B cell (primary cell): ENCODE results near the gene KDM5A. TPM values are rescaled to one million over a fixed set of nuclear protein-coding genes. Genes with fewer than 3 reads are reported as not detected.

Experiments used
- ATAC-seq: fragments of 200-7000 bp; cut with Tn5 transposase; one replicate; pipeline ENCODE4 v1.10.0; 2021; ENCODE audit warnings: low read depth, mild to moderate bottlenecking, moderate number of reproducible peaks, moderate library complexity
- CTCF ChIA-PET: fragments of 350-600 bp; sonication (Branson Sonifier 250); formaldehyde crosslinking; loops from one replicate; lab custom pipeline; 2021; ENCODE audit warnings: antibody characterized with exemption, inconsistent platforms; lab: Charles Lee
- POLR2A ChIA-PET: fragments of 350-600 bp; sonication (Branson Sonifier 250); formaldehyde crosslinking; loops from one replicate; lab custom pipeline; 2021; ENCODE audit warnings: antibody characterized with exemption; lab: Charles Lee
- DNase-seq: peaks from one replicate; pipeline ENCODE4 v3.0.0; 2013
- H2AFZ ChIP-seq: 2 replicates; pipeline ENCODE4 v1.6.1; 2012; ENCODE audit warnings: mild to moderate bottlenecking, low read depth, low read length; ENCODE audit not compliant: insufficient read depth, poor library complexity, severe bottlenecking
- H3K27ac ChIP-seq, 2 donors: 1 replicate in 1 of 2; 2 replicates in 1 of 2; pipeline ENCODE4 v1.5.1; 2012 to 2013; ENCODE audit warnings: low read length in 2 of 2, mild to moderate bottlenecking in 2 of 2, moderate library complexity in 1 of 2
- H3K27me3 ChIP-seq, 4 experiments: fragments of 200-600 bp in 1 of 4; sonication (generic) in 1 of 4; replicated peaks in 1 of 4; 1 replicate in 2 of 4; 2 replicates in 2 of 4; pipeline versions ENCODE4 v1.6.1 to v1.7.0; 2013 to 2016; ENCODE audit warnings: low read length in 3 of 4, mild to moderate bottlenecking in 2 of 4, mixed read lengths in 1 of 4, moderate library complexity in 1 of 4; ENCODE audit not compliant: insufficient read depth in 4 of 4, control insufficient read depth in 3 of 4; ENCODE audit errors: control extremely low read depth in 1 of 4
- H3K36me3 ChIP-seq, 2 experiments: replicated peaks in 1 of 2; 1 replicate in 1 of 2; 2 replicates in 1 of 2; pipeline versions ENCODE4 v1.6.1 to v1.7.1; 2013; ENCODE audit warnings: low read length in 1 of 2; ENCODE audit not compliant: insufficient read depth in 2 of 2, control insufficient read depth in 1 of 2; ENCODE audit errors: control extremely low read depth in 1 of 2, extremely low read depth in 1 of 2
- H3K4me1 ChIP-seq, 2 donors: fragments of 200-600 bp in 1 of 2; sonication (generic) in 1 of 2; 1 replicate in 1 of 2; 2 replicates in 1 of 2; pipeline versions ENCODE4 v1.5.1 to v1.6.1; 2013 to 2017; ENCODE audit warnings: low read length in 2 of 2; ENCODE audit not compliant: control insufficient read depth in 2 of 2, insufficient read depth in 2 of 2
- H3K4me2 ChIP-seq: replicated peaks from 2 replicates; pipeline ENCODE3; 2012; ENCODE audit warnings: mild to moderate bottlenecking, low read depth, low read length; ENCODE audit not compliant: poor library complexity, severe bottlenecking
- H3K4me3 ChIP-seq, 5 experiments: fragments of 200-600 bp in 1 of 5; sonication (generic) in 1 of 5; 1 replicate in 3 of 5; 2 replicates in 2 of 5; pipeline versions ENCODE4 v1.5.1 to v1.7.0; 2011 to 2016; ENCODE audit warnings: low read length in 4 of 5, mild to moderate bottlenecking in 4 of 5, low read depth in 2 of 5, control low read depth in 1 of 5, moderate library complexity in 1 of 5; ENCODE audit not compliant: insufficient read depth in 1 of 5; ENCODE audit errors: control extremely low read depth in 1 of 5, extremely low read depth in 1 of 5
- H3K79me2 ChIP-seq: fragments of 200-600 bp; sonication (generic); one replicate; pipeline ENCODE4 v1.6.0; 2016; ENCODE audit warnings: low read length; ENCODE audit not compliant: control insufficient read depth, insufficient read depth
- H3K9ac ChIP-seq: fragments of 200-600 bp; sonication (generic); 2 replicates; pipeline ENCODE4 v1.6.1; 2017; ENCODE audit warnings: mild to moderate bottlenecking, low read length, moderate library complexity
- H3K9me3 ChIP-seq, 3 donors: one replicate each; pipeline versions ENCODE4 v1.6.1 to v1.7.1; 2013; ENCODE audit warnings: low read length in 2 of 3; ENCODE audit not compliant: control insufficient read depth in 2 of 3, insufficient read depth in 1 of 3; ENCODE audit errors: control extremely low read depth in 1 of 3
- H4K20me1 ChIP-seq: 2 replicates; pipeline ENCODE4 v1.6.0; 2012; ENCODE audit warnings: mild to moderate bottlenecking, low read length; ENCODE audit not compliant: insufficient read depth, control insufficient read depth, poor library complexity, severe bottlenecking
- H3K27ac Mint-ChIP-seq: one replicate; pipeline ENCODE4 v1.8.0; 2021; ENCODE audit warnings: mixed read lengths
- H3K27me3 Mint-ChIP-seq: one replicate; pipeline ENCODE4 v1.8.0; 2021; ENCODE audit warnings: mixed read lengths
- H3K4me1 Mint-ChIP-seq: one replicate; pipeline ENCODE4 v1.8.0; 2021; ENCODE audit warnings: mixed read lengths
- H3K4me3 Mint-ChIP-seq: one replicate; pipeline ENCODE4 v1.8.0; 2021; ENCODE audit warnings: mixed read lengths
- H3K9me3 Mint-ChIP-seq: one replicate; pipeline ENCODE4 v1.8.0; 2022; ENCODE audit warnings: mixed read lengths; ENCODE audit not compliant: insufficient read depth
- CTCF ChIP-seq: fragments of 200-600 bp; IDR thresholded peaks from one replicate; pipeline ENCODE4 v1.8.0; 2022; ENCODE audit warnings: antibody characterized with exemption, mild to moderate bottlenecking
- EZH2 ChIP-seq: IDR thresholded peaks from 2 replicates; pipeline ENCODE4 v1.6.1; 2012; ENCODE audit warnings: borderline replicate concordance, low read depth, mild to moderate bottlenecking, moderate library complexity, low read length; ENCODE audit not compliant: insufficient read depth, poor library complexity, severe bottlenecking
- WGBS: methylation state at CpG from one replicate; pipeline ENCODE4 v1.1.5; 2013; ENCODE audit warnings: missing lambda C conversion rate; ENCODE audit not compliant: insufficient coverage; 5-methylcytosine and 5-hydroxymethylcytosine counted together
- intact Hi-C: fragments of 100-400 bp; cut with micrococcal nuclease; formaldehyde crosslinking; loops from one replicate; pipeline ENCODE4 v1.10.0; 2022
- polyA plus RNA-seq: library from polyadenylated mRNA; depleted of rRNA; stranded (reverse); fragments of >200 nt; gene quantifications from 2 replicates; pipeline ENCODE4 v1.2.3, GENCODE V29; 2012
- total RNA-seq, 2 donors: library from RNA; stranded (reverse); fragments of 120-200 nt in 1 of 2; gene quantifications; 1 replicate in 1 of 2; 2 replicates in 1 of 2; pipeline versions ENCODE4 v1.2.3 to v1.2.4, GENCODE V29; 2013 to 2022

Gene KDM5A
- total and polyA plus RNA-seq, 2 donors (not counting 1 experiment from before 2014, with no cell fraction given), result 13.0 to 171 TPM

- Histone ChIP-seq H3K9ac (no peak overlapping the region), H3K4me3 (no peak overlapping the region), H3K27me3 (no peaks in the 10 kb centered on the region), H3K9me3 (no peaks in the 10 kb centered on the region), H2AFZ (no peak overlapping the region), H3K27ac (no peak overlapping the region), H3K36me3 (no peaks in the 10 kb centered on the region), H3K4me2 (no peak overlapping the region), H3K79me2 (no peaks in the 10 kb centered on the region), H3K4me1 (no peaks in the 10 kb centered on the region), H4K20me1 (no peaks in the 10 kb centered on the region)
- ChIA-PET CTCF (no interaction called here), POLR2A (no interaction called here)
- Mint-ChIP-seq H3K4me1 (peaks cover 3% of the 10 kb centered on the region), H3K4me3 (no peak overlapping the region), H3K27ac (no peak overlapping the region), H3K9me3 (no peaks in the 10 kb centered on the region), H3K27me3 (no peaks in the 10 kb centered on the region)
- WGBS, result 61% methylated on average over 3 of the region's 3 CpGs
- TF ChIP-seq EZH2 (no peak), CTCF (no peak)
- no peak for DNase-seq
- no peak for ATAC-seq
- intact Hi-C loops, result no loop called here
These were observed 115.7 kb downstream of the KDM5A start for GRCh38 chr12:273382-273781.

DNA sequence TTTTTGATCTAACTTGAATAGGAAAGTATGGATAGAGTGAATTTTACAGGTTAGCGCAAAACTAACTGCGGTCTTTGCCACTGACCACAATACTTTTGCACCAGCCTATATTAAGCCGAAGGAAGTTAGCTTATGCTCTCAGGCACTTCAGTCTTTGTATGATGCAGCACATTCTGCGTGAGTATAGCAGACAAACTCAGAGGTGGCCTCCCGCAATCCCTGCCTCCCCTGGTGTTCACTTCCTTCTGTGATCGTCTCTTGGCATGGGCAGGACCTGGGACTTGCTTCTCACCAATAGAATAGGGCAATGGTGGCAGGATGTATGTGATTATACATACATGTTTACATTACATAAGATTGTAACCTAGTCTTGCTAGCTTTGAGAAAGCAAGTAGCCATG is 116.2 kb downstream of the KDM5A start:
- Histone ChIP-seq H3K36me3 (no peaks in the 10 kb centered on the region), H3K4me3 (no peak overlapping the region), H4K20me1 (no peaks in the 10 kb centered on the region), H3K27me3 (no peaks in the 10 kb centered on the region), H3K4me2 (no peak overlapping the region), H3K9me3 (no peaks in the 10 kb centered on the region), H2AFZ (no peak overlapping the region), H3K79me2 (no peaks in the 10 kb centered on the region), H3K4me1 (no peaks in the 10 kb centered on the region), H3K9ac (no peak overlapping the region), H3K27ac (no peak overlapping the region)
- WGBS, result 89% methylated on average over 3 of the region's 6 CpGs
- TF ChIP-seq EZH2 (no peak), CTCF (no peak)
- intact Hi-C loops, result no loop called here
- Mint-ChIP-seq H3K27ac (no peak overlapping the region), H3K4me3 (no peak overlapping the region), H3K9me3 (no peaks in the 10 kb centered on the region), H3K27me3 (no peaks in the 10 kb centered on the region), H3K4me1 (peaks cover 3% of the 10 kb centered on the region)
- CTCF ChIA-PET, result no interaction called here
- DNase-seq, result no peak
- ATAC-seq, result no peak
- POLR2A ChIA-PET, result no interaction called here
